GM12865 (cell line): Measurements from ENCODE around the gene RPH3AL.

ENCODE experiments used
- DNase-seq: peaks from one replicate; pipeline ENCODE4 v3.0.0; 2010; ENCODE audit warnings: low read depth
- H3K4me3 ChIP-seq: 2 replicates; pipeline ENCODE4 v1.5.1; 2011; ENCODE audit warnings: mild to moderate bottlenecking, low read depth, low read length, control low read depth
- TF ChIP-seq, protein P1 (sequence below): IDR thresholded peaks from 2 replicates; pipeline ENCODE4 v1.5.1; 2011; ENCODE audit warnings: low read length, control low read depth, low read depth, inconsistent platforms; ENCODE audit not compliant: insufficient read depth; ENCODE audit errors: missing control alignments

RPH3AL gene

GRCh38 chr17:165939-166338 lies 186.7 kb downstream of the RPH3AL start:
- no peak for DNase-seq
- H3K4me3 ChIP-seq: no peak overlapping the region
- TF ChIP-seq, protein P1, sequence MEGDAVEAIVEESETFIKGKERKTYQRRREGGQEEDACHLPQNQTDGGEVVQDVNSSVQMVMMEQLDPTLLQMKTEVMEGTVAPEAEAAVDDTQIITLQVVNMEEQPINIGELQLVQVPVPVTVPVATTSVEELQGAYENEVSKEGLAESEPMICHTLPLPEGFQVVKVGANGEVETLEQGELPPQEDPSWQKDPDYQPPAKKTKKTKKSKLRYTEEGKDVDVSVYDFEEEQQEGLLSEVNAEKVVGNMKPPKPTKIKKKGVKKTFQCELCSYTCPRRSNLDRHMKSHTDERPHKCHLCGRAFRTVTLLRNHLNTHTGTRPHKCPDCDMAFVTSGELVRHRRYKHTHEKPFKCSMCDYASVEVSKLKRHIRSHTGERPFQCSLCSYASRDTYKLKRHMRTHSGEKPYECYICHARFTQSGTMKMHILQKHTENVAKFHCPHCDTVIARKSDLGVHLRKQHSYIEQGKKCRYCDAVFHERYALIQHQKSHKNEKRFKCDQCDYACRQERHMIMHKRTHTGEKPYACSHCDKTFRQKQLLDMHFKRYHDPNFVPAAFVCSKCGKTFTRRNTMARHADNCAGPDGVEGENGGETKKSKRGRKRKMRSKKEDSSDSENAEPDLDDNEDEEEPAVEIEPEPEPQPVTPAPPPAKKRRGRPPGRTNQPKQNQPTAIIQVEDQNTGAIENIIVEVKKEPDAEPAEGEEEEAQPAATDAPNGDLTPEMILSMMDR: no peak

GRCh38 chr17:164303-165235 lies 188.0 kb downstream of the RPH3AL start:
- TF ChIP-seq, protein P1: peak; percentile 55
- DNase-seq: peak; percentile 44
- no peak overlapping the region for H3K4me3 ChIP-seq

DNA sequence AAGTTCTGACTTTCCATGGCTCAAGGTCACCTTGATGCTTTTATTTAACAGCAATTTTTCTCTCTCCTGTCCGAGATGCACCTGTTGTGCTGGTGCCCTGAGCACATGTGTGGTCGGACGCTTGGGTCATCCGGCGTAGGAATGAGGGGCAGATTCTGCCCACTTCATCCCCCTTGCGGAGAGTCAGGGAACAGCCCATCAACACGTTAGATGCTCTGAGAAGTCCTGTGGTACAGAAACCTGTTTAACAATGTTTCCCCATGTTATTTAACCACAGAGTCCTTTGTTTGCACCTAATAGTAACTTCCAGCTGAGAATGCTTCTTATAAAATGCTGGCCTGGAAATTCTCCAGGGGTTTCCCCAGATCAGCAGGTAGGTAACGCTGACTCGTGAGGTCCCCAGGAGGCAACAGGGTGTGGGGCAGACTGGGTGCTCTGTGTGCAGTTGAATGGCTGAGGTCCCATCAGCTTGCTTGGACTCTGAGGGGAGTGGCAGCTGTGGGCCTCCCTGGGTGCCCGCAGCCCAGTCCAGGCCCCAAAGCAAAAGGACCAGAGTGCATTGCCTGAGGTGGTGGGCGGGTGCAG lies 189.0 kb downstream of the RPH3AL start:
- TF ChIP-seq, protein P1: peak; percentile 36
- no peak overlapping the region for H3K4me3 ChIP-seq
- DNase-seq: peak; percentile 16

DNA sequence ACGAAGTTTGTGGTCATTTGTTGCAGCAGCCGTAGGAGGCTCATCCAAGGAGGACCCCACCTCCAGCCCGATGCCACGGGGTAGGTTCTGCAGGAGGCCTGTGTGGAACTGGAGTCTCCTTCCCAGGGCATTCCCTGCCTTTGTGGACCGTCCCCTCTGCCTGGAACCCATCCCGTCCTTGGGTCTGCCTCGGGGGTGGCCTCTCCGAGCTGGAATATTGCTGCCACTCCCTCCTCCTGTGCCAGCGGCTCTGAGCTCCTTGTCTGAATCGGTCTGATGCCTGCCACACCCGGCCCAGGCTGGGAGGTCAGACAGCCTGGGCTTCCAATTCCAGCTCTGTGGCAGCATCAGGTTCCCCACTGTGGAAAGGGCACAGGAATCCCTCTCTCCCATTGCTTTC lies 189.9 kb downstream of the RPH3AL start:
- DNase-seq: no peak
- TF ChIP-seq, protein P1: no peak

More for the DNA sequence above, 189.9 kb downstream of the RPH3AL start:
- no peak overlapping the region for H3K4me3 ChIP-seq
